Measurements from ENCODE around the gene ZBTB21.
A peak's percentile ranks its signal among the peaks of the same experiment; 100 is the strongest.
"Not testable (repeated sequence)": the region's sequence is repeated elsewhere in the genome, so short reads cannot be mapped to it uniquely, and the experiment has no call there.

The ZBTB21 gene

GRCh38 chr21:41961753-41962152 lies 48.4 kb downstream of the ZBTB21 start:
- DNase-seq (ENCODE audit: low spot score) = peak; percentile 33
- in situ Hi-C loops (cut with MboI; ENCODE audit: low sequenced_read_pairs, unreplicated experiment) = no loop called here
- TF ChIP-seq CTCF (IDR thresholded peaks at IDR 0.05; ENCODE audit: borderline replicate concordance, control extremely low read depth, extremely low read depth, insufficient read depth, missing control alignments) = no peak

- TF ChIP-seq CTCF (IDR thresholded peaks at IDR 0.05; ENCODE audit: borderline replicate concordance, control extremely low read depth, extremely low read depth, insufficient read depth, missing control alignments) = no peak
- peak; percentile 11 for DNase-seq (ENCODE audit: low spot score)
- in situ Hi-C loops (cut with MboI; ENCODE audit: low sequenced_read_pairs, unreplicated experiment) = no loop called here
Measured at GRCh38 chr21:41961282-41961701, 48.9 kb downstream of the ZBTB21 start.

GRCh38 chr21:41960386-41960785 lies 49.8 kb downstream of the ZBTB21 start:
- DNase-seq (ENCODE audit: low spot score) = no peak
- in situ Hi-C loops (cut with MboI; ENCODE audit: low sequenced_read_pairs, unreplicated experiment) = no loop called here
- no peak for TF ChIP-seq CTCF (IDR thresholded peaks at IDR 0.05; ENCODE audit: borderline replicate concordance, control extremely low read depth, extremely low read depth, insufficient read depth, missing control alignments)

GRCh38 chr21:41959697-41960096 lies 50.5 kb downstream of the ZBTB21 start:
- in situ Hi-C loops (cut with MboI; ENCODE audit: low sequenced_read_pairs, unreplicated experiment); DNase-seq (ENCODE audit: low spot score): not testable (repeated sequence)

- no peak for TF ChIP-seq CTCF (IDR thresholded peaks at IDR 0.05; ENCODE audit: borderline replicate concordance, control extremely low read depth, extremely low read depth, insufficient read depth, missing control alignments)
- in situ Hi-C loops (cut with MboI; ENCODE audit: low sequenced_read_pairs, unreplicated experiment) = no loop called here
- DNase-seq (ENCODE audit: low spot score) = peak; percentile 24
Measured at GRCh38 chr21:41958886-41959563, 51.1 kb downstream of the ZBTB21 start.

GRCh38 chr21:41957991-41958766 lies 52.0 kb downstream of the ZBTB21 start:
- peak; percentile 20 for DNase-seq (ENCODE audit: low spot score)
- no peak for TF ChIP-seq CTCF (IDR thresholded peaks at IDR 0.05; ENCODE audit: borderline replicate concordance, control extremely low read depth, extremely low read depth, insufficient read depth, missing control alignments)
- in situ Hi-C loops (cut with MboI; ENCODE audit: low sequenced_read_pairs, unreplicated experiment) = no loop called here
